Measurements from ENCODE around the gene C2orf69.

DNA sequence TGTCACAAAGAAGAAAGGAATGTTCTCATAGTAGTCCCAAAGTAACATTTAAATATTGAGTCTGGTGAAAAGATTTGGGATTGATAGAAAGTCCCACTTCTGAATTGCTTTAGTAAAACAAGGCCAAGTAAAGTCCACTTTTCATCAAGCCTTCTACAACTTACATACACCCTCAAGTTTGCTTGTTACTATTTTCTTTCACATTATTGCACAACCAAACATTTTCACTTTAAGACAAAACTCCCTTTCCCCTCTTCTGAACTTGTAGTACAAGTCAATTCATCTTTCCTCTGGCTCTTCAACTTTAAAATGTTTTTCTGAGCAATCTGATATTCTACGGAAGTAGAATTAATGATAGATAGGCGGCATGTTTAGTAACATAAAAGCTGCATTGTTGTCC is 55.3 kb downstream of the C2orf69 start:
- TF ChIP-seq, protein P1, sequence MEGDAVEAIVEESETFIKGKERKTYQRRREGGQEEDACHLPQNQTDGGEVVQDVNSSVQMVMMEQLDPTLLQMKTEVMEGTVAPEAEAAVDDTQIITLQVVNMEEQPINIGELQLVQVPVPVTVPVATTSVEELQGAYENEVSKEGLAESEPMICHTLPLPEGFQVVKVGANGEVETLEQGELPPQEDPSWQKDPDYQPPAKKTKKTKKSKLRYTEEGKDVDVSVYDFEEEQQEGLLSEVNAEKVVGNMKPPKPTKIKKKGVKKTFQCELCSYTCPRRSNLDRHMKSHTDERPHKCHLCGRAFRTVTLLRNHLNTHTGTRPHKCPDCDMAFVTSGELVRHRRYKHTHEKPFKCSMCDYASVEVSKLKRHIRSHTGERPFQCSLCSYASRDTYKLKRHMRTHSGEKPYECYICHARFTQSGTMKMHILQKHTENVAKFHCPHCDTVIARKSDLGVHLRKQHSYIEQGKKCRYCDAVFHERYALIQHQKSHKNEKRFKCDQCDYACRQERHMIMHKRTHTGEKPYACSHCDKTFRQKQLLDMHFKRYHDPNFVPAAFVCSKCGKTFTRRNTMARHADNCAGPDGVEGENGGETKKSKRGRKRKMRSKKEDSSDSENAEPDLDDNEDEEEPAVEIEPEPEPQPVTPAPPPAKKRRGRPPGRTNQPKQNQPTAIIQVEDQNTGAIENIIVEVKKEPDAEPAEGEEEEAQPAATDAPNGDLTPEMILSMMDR (IDR thresholded peaks at IDR 0.05) = no peak
- no peak for TF ChIP-seq POLR2A (IDR thresholded peaks at IDR 0.05)
- TF ChIP-seq POLR2AphosphoS5 (IDR thresholded peaks at IDR 0.05; ENCODE audit: insufficient read depth in 1 of 2, low read depth in 1 of 2) = no peak
